Keratinocyte (primary cell): ENCODE results near the gene FAM170B. TPM values are rescaled to one million over a fixed set of nuclear protein-coding genes. Genes with fewer than 3 reads are reported as not detected.

Experiments used
- DNase-seq: peaks from one replicate; pipeline ENCODE4 v3.0.0-alpha.2; 2011; ENCODE audit warnings: low read depth, missing footprints, low spot score
- FAIRE-seq: peaks from 2 replicates; lab custom pipeline; 2011; peaks lifted over from hg19 to GRCh38; lab: Jason Lieb, UNC
- H2AFZ ChIP-seq: 2 replicates; pipeline ENCODE4 v1.6.0; 2012; ENCODE audit warnings: low read length, control low read depth, inconsistent platforms; ENCODE audit not compliant: control insufficient read depth
- H3K27ac ChIP-seq: 2 replicates; pipeline ENCODE4 v1.5.1; 2011; ENCODE audit warnings: low read length; ENCODE audit not compliant: control insufficient read depth, insufficient read depth
- H3K27me3 ChIP-seq: 3 replicates; pipeline ENCODE4 v1.6.0; 2011; ENCODE audit warnings: low read length; ENCODE audit not compliant: control insufficient read depth, insufficient read depth; ENCODE audit errors: extremely low read depth
- H3K36me3 ChIP-seq, 2 experiments: 2 replicates in 1 of 2; 3 replicates in 1 of 2; pipeline ENCODE4 v1.5.1; 2011; ENCODE audit warnings: low read length in 2 of 2, mild to moderate bottlenecking in 1 of 2; ENCODE audit not compliant: control insufficient read depth in 2 of 2, insufficient read depth in 2 of 2; ENCODE audit errors: extremely low read depth in 1 of 2
- H3K4me1 ChIP-seq: 3 replicates; pipeline ENCODE4 v1.5.1; 2011; ENCODE audit warnings: low read length; ENCODE audit not compliant: control insufficient read depth, insufficient read depth; ENCODE audit errors: extremely low read depth
- H3K4me2 ChIP-seq: 3 replicates; pipeline ENCODE4 v1.6.0; 2011; ENCODE audit warnings: low read depth, low read length; ENCODE audit not compliant: control insufficient read depth, insufficient read depth; ENCODE audit errors: extremely low read depth
- H3K4me3 ChIP-seq, 3 experiments: fragments of 200-600 bp in 1 of 3; sonication (generic) in 1 of 3; 2 replicates in 2 of 3; 3 replicates in 1 of 3; pipeline ENCODE4 v1.5.1; 2011 to 2016; ENCODE audit warnings: low read length in 3 of 3, mild to moderate bottlenecking in 3 of 3, control low read depth in 2 of 3, inconsistent platforms in 1 of 3, low read depth in 1 of 3, mixed read lengths in 1 of 3, mixed run types in 1 of 3, moderate library complexity in 1 of 3; ENCODE audit not compliant: control insufficient read depth in 2 of 3, insufficient read depth in 2 of 3; ENCODE audit errors: extremely low read depth in 1 of 3
- H3K79me2 ChIP-seq: 2 replicates; pipeline ENCODE4 v1.6.0; 2012; ENCODE audit warnings: low read length; ENCODE audit not compliant: control insufficient read depth, insufficient read depth
- H3K9ac ChIP-seq: 3 replicates; pipeline ENCODE4 v1.6.0; 2011; ENCODE audit warnings: low read length; ENCODE audit not compliant: control insufficient read depth, insufficient read depth; ENCODE audit errors: extremely low read depth
- H3K9me1 ChIP-seq: 3 replicates; pipeline ENCODE4 v1.6.0; 2011; ENCODE audit warnings: low read length; ENCODE audit not compliant: control insufficient read depth, insufficient read depth; ENCODE audit errors: extremely low read depth
- H3K9me3 ChIP-seq: 2 replicates; pipeline ENCODE4 v1.5.1; 2012; ENCODE audit warnings: low read depth, low read length; ENCODE audit not compliant: control insufficient read depth
- H4K20me1 ChIP-seq: 3 replicates; pipeline ENCODE4 v1.6.0; 2011; ENCODE audit warnings: low read length; ENCODE audit not compliant: control insufficient read depth, insufficient read depth; ENCODE audit errors: extremely low read depth
- CTCF ChIP-seq, 3 experiments: IDR thresholded peaks in 1 of 3; conservative IDR thresholded peaks in 1 of 3; optimal IDR thresholded peaks in 1 of 3; 2 replicates in 2 of 3; 3 replicates in 1 of 3; pipeline versions ENCODE3 to v1.5.1; 2011; ENCODE audit warnings: low read length in 3 of 3, mild to moderate bottlenecking in 3 of 3, moderate library complexity in 2 of 3, control low read depth in 1 of 3, inconsistent platforms in 1 of 3; ENCODE audit not compliant: insufficient read depth in 2 of 3; ENCODE audit errors: extremely low read depth in 1 of 3
- EZH2 ChIP-seq: IDR thresholded peaks from one replicate; pipeline ENCODE4 v1.6.1; 2012; ENCODE audit warnings: inconsistent platforms, mild to moderate bottlenecking, low read length, moderate library complexity
- dilution Hi-C: fragments of 300-500 bp; cut with MboI; formaldehyde crosslinking; loops from one replicate; pipeline ENCODE4 v1.7.0; 2020; ENCODE audit warnings: low sequenced_read_pairs; ENCODE audit not compliant: extremely low pct_ligation_motif_present
- polyA plus RNA-seq, 5 experiments: library from polyadenylated mRNA; depleted of rRNA in 3 of 5; stranded (reverse) in 3 of 5; stranded (forward) in 1 of 5; unstranded in 1 of 5; fragments of >200 nt; gene quantifications; 1 replicate in 1 of 5; 2 replicates in 3 of 5; 3 replicates in 1 of 5; pipeline versions ENCODE4 v1.2.1 to v1.2.3, GENCODE V29; 2011 to 2012; ENCODE audit warnings: missing spikeins in 2 of 5, low read depth in 1 of 5, low replicate concordance in 1 of 5

Gene FAM170B
- polyA plus RNA-seq, 1 donor (not counting 4 experiments of a cell fraction or from before 2014, with no cell fraction given): not detected

- H3K4me3 ChIP-seq: no peak overlapping the region
- no peak for TF ChIP-seq EZH2
- H3K36me3 ChIP-seq: no peaks in the 10 kb centered on the region
- H4K20me1 ChIP-seq: no peaks in the 10 kb centered on the region
- H3K4me2 ChIP-seq: no peak overlapping the region
- peaks cover 5% of the 10 kb centered on the region for H3K27me3 ChIP-seq
- H3K27ac ChIP-seq: no peak overlapping the region
- H3K4me1 ChIP-seq: no peaks in the 10 kb centered on the region
- H3K9me1 ChIP-seq: no peaks in the 10 kb centered on the region
- dilution Hi-C loops: no loop called here
- H3K9ac ChIP-seq: no peak overlapping the region
- H3K9me3 ChIP-seq: no peaks in the 10 kb centered on the region
- H2AFZ ChIP-seq: no peak overlapping the region
- no peak for DNase-seq
- no peaks in the 10 kb centered on the region for H3K79me2 ChIP-seq
- FAIRE-seq: no peak
These were observed 50.6 kb downstream of the FAM170B start for GRCh38 chr10:49083261-49083660.

- H3K9ac ChIP-seq: no peak overlapping the region
- TF ChIP-seq EZH2 (no peak), CTCF (optimal IDR thresholded peaks at IDR 0.05 in 1 of 3, IDR thresholded peaks at IDR 0.05 in 1 of 3, conservative IDR thresholded peaks at IDR 0.05 in 1 of 3; ENCODE audit: extremely low read depth in 1 of 3, insufficient read depth in 2 of 3, low read length in 3 of 3) (no peak)
- no peaks in the 10 kb centered on the region for H3K4me1 ChIP-seq
- dilution Hi-C loops: no loop called here
- no peaks in the 10 kb centered on the region for H3K36me3 ChIP-seq
- H3K9me1 ChIP-seq: no peaks in the 10 kb centered on the region
- no peak for DNase-seq
- H3K9me3 ChIP-seq: no peaks in the 10 kb centered on the region
- H3K27me3 ChIP-seq: peaks cover 5% of the 10 kb centered on the region
- H3K79me2 ChIP-seq: no peaks in the 10 kb centered on the region
- H2AFZ ChIP-seq: no peak overlapping the region
- H3K4me2 ChIP-seq: no peak overlapping the region
- H4K20me1 ChIP-seq: no peaks in the 10 kb centered on the region
- no peak overlapping the region for H3K4me3 ChIP-seq
- H3K27ac ChIP-seq: no peak overlapping the region
- FAIRE-seq: no peak
These were observed 51.1 kb downstream of the FAM170B start for GRCh38 chr10:49082766-49083165.
